A549 treated with Mapracorat at 1 μM for 4 hours (cell line): Measurements from ENCODE around the gene ZNF771. TPM values are rescaled to one million over a fixed set of nuclear protein-coding genes. Genes with fewer than 3 reads are reported as not detected.

Source experiments
- total RNA-seq: library from RNA; stranded (reverse); fragments of 200-300 nt; extraction: Qiagen RNA extraction; gene quantifications from 5 replicates; pipeline ENCODE4 v1.2.3, GENCODE V29; 2022

The ZNF771 gene
- 2.8 to 6.1 TPM (median 5.3 TPM) in 5 replicates for total RNA-seq

DNA sequence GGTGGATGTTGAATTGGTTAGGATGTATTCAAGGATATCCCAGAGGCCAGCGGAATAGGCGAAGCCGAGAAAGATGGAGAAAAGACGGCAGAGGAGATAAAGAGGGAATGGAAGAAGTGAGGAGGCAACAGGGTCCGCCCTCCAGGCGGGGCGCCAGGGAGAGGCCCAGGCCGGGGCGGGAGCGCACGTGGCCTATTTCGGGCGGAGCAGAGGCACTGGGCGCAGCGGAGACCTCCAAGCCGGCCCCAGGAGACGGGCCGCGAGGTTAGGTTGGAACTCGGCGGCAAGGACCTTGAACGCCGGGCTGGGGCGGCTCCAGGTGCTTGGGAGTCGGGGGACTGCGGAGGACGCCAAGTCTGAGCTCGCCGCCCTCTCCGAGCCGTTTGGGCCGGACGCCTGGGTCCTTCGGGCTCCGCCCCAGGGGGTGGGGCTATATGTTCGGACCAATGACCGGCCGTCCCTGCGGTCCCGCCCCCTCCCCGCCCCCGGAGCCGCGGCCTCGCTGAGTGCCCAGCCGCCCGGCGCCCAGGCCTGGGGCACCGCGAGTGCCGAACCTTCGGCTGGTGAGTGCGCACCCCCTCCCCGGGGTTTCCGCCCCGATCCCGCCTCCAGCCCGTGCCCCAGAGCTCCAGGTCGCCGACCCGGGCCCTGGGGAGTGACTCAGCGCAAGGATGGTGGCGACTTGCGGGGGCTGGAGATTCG, at the start of gene ZNF771:
ZNF771 (plus strand) TSS at position 505 of the 702 bp plus-strand sequence. CDS start 448 bp downstream, outside the sequence.

DNA sequence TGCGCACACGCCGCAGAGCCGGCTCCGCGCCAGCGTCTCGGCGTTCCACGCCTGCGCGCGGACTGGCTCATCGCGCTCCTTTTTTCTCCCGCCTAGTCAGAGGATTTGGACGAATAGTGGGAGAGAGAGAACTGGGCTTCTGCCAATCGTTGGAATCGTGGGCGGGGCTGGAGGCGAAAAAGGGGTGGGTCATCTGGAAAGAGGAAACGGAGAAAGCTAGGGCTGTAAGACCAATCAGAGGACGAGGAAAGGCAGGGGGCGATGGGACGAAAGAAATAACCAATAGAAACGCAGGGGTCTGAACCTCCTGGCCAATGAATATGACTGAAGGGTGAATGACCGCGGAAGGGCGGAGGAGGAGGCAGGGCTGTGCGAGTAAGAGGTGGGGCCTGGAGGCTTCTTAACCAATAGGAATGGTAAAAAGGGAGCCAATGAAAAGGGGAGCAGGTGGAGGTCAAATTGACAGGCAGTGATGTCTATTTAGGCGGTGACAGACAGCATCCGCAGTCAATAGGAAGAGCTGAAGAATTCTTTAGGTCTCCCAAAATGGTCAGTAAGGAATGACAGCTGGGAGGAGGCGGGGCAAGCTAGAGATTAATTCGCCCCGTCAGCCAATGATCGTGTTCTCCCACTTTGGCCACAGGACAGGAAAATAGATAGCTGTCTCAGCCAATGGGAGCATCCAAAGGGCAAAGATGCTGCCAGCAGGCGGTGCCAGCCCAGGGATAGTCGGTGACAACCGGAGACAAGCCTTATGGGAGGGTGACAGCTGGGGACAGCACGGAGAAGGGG, 36.8 kb upstream of the ZNF771 start, which contains the start of gene TBC1D10B:
TBC1D10B (minus strand) TSS at position 39 of the 792 bp plus-strand sequence. CDS start 311 bp downstream, outside the sequence.

GRCh38 chr16:30374538-30374937, 32.9 kb upstream of the ZNF771 start, which contains the start of gene MYL11:
Gene MYL11 (plus strand): TSS chr16:30374802. CDS start chr16:30374858, 56 bp downstream.

DNA sequence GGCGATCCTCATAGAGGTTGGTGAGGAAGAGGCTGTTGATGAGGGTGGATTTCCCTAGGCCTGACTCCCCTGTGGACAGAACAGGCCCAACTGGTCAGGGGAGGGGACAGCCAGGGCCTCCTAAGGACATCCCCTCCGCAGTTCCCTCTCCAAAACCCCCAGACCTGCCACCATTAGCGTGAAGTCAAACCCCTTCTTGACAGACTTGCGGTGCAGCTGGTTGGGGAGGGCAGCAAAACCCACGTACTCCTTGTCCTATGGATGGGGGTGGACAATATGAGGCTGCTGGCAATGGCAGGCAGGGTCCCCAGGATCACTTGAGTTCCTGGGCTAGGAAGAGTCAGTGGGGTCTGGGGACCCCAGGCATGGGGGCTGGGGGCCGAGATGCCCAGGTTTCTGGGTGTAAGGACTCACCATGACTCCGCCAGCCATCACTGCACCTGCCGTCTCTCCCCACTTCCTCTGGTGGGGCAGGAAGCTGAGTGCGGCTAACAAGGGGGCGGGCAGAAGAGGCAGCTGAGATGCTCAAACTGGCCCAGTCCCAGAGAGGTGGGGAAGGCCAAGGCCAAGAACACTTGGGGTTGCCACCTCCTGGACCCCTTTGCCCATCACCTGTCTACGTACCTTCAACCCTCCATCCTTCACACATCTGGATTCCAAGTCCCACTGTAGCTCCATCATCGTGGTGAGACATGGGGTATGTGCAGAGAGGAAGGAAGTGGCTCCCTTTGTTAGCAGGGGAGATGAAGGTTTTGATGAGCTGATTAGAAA, 25.1 kb upstream of the ZNF771 start, which contains the start of gene SEPTIN1:
SEPTIN1 (minus strand) TSS at position 451 of the 771 bp plus-strand sequence; CDS start at position 432, 19 bp downstream.

GRCh38 chr16:30395155-30395991, 12.0 kb upstream of the ZNF771 start, which contains the start of gene ZNF48:
Gene ZNF48 (plus strand): TSS chr16:30395420. CDS start chr16:30395795, 375 bp downstream.

DNA sequence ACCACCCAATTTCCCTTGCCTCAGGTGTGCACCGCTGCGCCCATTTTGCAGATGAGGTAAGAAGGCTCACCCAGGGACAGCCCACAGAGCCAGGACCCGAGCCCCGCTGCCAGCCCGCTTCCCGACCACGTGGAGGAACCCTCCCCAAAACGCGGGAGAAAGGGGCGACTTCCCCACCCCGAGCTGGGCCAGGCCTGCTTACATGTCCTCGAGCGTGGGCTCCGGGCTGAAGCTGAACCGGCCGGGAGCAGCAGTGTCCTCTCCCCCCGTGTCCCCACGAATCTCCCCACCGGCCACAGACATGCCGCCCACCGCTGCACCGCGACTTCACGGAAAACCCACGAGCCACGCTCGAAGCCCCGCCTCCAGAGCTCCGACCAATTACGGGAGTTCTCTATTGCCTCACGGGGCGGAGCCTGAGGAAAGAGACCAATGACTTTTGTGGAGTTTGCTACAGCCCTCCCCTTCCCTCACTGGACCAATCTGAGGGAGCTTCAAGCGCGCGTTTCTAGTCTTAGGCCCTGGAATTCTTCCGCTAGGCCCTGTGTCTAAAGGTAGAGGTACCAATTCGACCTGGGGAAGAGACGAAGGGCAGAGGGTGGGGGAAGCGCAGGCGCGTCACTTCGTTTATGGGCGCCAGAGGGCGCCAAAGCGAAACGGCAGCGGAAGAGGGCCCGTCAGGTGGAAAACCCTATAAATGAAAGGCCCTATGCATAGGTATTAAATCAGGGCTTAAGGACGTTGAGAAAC, 22.4 kb downstream of the ZNF771 start, which contains the start of gene DCTPP1:
DCTPP1 (minus strand) TSS at position 353 of the 750 bp plus-strand sequence; CDS start at position 303, 50 bp downstream.

GRCh38 chr16:30445408-30446202, 38.2 kb downstream of the ZNF771 start, which contains the start of gene SEPHS2:
Gene SEPHS2 (minus strand): TSS chr16:30445874. CDS start chr16:30445727, 147 bp downstream.

Other genes starting within 250 kb of the ZNF771 start
- 2.0 to 3.6 TPM (median 2.8 TPM) in 5 replicates for gene CORO1A, start 224.0 kb upstream of the ZNF771 start, total RNA-seq
- 131 to 236 TPM (median 196 TPM) in 5 replicates for gene BOLA2B, start 213.9 kb upstream of the ZNF771 start, total RNA-seq
- 6.4 to 18.9 TPM (median 12.2 TPM) in 5 replicates for gene SLX1A, start 213.7 kb upstream of the ZNF771 start, total RNA-seq
- 5.0 to 11.1 TPM (median 5.9 TPM) in 5 replicates for gene SULT1A3, start 208.4 kb upstream of the ZNF771 start, total RNA-seq
- gene NPIPB13, start 159.1 kb upstream of the ZNF771 start, total RNA-seq = 0.59 to 3.3 TPM (median 3.1 TPM) in 5 replicates
- 64.5 to 69.9 TPM (median 66.8 TPM) in 5 replicates for gene CD2BP2, start 52.3 kb upstream of the ZNF771 start, total RNA-seq
- gene TBC1D10B, start 37.1 kb upstream of the ZNF771 start, total RNA-seq = 21.2 to 32.4 TPM (median 29.5 TPM) in 5 replicates
- gene MYL11, start 32.8 kb upstream of the ZNF771 start, total RNA-seq = 0.65 to 0.88 TPM in 2 of 5 replicates, not detected in the others
- 1.00 to 2.6 TPM (median 1.9 TPM) in 5 replicates for gene SEPTIN1, start 25.0 kb upstream of the ZNF771 start, total RNA-seq
- 11.7 to 15.2 TPM (median 12.2 TPM) in 5 replicates for gene ZNF48, start 12.2 kb upstream of the ZNF771 start, total RNA-seq
- 95.7 to 126 TPM (median 123 TPM) in 5 replicates for gene DCTPP1, start 22.4 kb downstream of the ZNF771 start, total RNA-seq
- 45.9 to 48.4 TPM (median 47.4 TPM) in 5 replicates for gene SEPHS2, start 38.3 kb downstream of the ZNF771 start, total RNA-seq
- gene ITGAL, start 65.1 kb downstream of the ZNF771 start, total RNA-seq = 0.03 to 0.21 TPM in 2 of 5 replicates, not detected in the others
- gene ZNF768, start 119.0 kb downstream of the ZNF771 start, total RNA-seq = 37.5 to 47.8 TPM (median 45.5 TPM) in 5 replicates
- 3.2 to 5.0 TPM (median 3.8 TPM) in 5 replicates for gene ZNF747, start 127.3 kb downstream of the ZNF771 start, total RNA-seq
- 4.1 to 6.7 TPM (median 6.4 TPM) in 5 replicates for gene ZNF764, start 150.8 kb downstream of the ZNF771 start, total RNA-seq
- 4.9 to 8.7 TPM (median 6.6 TPM) in 5 replicates for gene ZNF688, start 164.1 kb downstream of the ZNF771 start, total RNA-seq
- gene ZNF785, start 178.1 kb downstream of the ZNF771 start, total RNA-seq = not detected in 5 replicates
- gene ZNF689, start 202.8 kb downstream of the ZNF771 start, total RNA-seq = 7.5 to 9.5 TPM (median 8.8 TPM) in 5 replicates
- gene PRR14, start 243.4 kb downstream of the ZNF771 start, total RNA-seq = 20.1 to 25.5 TPM (median 22.5 TPM) in 5 replicates